ENCODE data around the gene IGFBP5.

IGFBP5 gene, protein sequence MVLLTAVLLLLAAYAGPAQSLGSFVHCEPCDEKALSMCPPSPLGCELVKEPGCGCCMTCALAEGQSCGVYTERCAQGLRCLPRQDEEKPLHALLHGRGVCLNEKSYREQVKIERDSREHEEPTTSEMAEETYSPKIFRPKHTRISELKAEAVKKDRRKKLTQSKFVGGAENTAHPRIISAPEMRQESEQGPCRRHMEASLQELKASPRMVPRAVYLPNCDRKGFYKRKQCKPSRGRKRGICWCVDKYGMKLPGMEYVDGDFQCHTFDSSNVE

DNA sequence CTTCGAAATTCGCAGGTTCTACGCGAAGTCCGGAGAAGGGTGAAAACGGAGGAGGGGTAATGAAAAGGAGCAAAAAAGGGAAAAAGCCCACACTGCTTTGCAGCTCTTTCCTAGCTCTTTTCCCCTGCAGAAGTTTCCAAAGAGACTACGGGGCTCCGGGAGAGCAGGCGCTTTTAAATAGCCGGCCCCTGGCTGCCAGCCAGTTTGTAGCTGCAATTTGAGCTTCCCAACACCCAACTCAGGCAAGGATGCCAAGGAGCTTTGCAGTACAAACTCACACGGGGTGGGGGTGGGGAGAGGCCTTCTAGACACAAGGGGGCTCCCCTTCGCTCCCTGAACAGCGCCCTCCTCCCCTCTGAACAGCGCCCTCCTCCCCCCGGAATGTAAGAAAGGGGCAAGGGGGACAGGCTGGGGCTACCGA lies at the start of gene IGFBP5:
Gene IGFBP5 (minus strand): TSS at position 149 of the 421 bp plus-strand sequence. CDS start 774 bp downstream, outside the sequence.
- DNase-seq (ENCODE audit: low read depth, low spot score) = peak; percentile 68

DNA sequence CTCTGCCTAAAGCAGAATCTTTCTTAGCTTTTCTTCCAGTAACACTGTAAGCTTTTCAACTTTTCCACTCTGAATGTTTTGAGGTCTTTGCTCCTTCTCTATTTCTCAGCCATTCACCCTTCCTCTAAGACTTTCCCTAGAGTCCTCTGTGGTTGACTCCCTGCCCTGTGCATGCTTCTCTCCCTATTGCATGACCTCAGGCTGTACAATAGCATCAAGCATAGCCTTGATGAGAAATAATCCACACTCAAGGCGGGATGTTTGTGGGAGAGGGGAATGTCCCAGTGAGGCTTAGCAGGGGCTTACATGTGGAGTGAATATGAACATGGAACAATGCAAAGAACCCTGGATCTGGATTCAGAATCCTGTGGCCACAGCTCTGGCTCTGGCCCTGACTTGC lies 48.4 kb upstream of the IGFBP5 start:
- no peak for DNase-seq (ENCODE audit: low read depth, low spot score)

DNA sequence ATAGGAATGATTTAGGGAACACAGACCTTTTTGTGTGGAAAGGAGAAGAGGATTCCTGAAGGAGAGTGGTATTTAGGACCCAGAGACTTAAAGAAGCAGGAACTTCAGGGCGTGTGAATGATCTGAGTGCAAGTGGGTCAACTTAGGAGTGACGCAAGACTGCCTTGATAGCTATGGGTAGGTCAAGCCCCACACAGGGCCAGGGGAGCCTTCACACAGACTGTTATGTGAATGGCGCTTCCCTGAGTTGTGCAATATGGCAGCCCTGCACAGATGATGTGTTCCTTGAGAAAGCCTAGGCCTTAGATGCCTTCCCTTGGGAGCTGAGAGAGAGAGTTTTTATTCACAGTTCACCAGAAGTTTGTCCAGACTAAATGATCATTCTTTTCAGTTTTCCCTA lies 47.1 kb upstream of the IGFBP5 start:
- DNase-seq (ENCODE audit: low read depth, low spot score) = no peak

DNA sequence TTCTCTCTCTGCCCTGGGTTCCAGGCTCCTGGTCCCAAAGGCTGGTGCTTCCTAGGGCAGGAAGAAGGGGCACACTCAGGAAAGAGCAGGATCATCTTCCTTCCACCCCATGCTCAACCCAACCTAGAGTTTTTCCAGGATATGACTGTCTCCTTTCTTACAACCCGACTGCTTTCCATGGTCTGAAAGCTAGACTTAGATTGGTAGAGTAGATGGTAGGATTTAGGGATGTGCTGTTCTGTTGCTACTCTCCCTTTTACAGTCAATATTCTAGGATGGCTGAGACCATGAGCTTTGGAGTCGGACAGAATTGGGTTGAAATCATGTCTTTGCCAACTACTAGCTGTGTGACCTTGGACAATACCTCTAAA lies 45.9 kb upstream of the IGFBP5 start:
- no peak for DNase-seq (ENCODE audit: low read depth, low spot score)

DNA sequence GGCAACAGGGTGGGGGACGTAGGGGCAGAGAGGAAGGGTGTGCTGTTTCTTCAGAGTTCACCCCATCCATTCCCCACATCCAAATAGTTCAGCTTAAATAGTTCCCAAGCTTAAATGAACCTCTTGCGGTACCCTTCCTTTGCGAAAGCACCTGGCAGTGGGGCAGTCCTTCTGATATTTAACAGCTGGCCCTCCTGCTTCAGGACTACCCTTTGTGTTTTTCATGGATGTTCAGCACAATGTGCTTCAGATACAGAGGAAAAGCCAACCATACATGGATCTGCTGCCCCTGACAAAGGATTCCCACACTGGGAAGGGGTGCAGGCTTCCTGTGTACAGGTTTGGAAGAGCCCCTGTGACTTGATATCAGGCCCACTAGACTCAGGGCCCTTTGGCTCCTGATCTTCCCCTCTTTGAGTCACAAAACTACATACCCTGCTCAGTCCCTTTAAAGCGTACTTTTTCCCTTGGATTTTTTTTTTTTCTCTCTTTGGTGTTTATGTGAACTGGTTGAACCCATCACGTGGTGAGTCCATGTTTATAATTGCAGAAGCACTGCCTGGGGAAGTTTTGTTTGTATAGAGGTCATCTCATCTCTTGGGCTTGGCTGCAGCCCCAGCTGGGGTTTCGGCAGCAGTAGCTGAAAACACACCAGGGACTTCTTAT lies 45.3 kb upstream of the IGFBP5 start:
- DNase-seq (ENCODE audit: low read depth, low spot score) = no peak

DNA sequence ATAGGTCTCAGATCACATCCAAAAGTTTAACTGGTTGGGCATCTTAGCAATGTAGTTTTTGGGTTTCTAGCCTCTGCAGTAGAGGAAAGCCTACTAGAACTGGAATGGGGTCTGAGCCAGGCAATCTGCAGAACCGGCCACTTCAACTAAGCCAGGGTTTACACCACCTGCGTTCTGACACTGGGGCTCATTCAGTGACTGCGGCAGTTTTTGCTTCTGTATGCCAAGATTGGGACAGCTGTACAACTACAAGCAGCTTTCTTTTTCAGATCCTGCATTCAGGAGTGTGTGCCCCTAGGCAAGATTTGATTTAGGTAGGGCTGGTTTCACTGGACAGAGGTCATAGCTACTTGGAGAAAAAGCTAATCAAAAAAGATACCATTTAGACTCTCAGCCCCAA lies 43.7 kb upstream of the IGFBP5 start:
- DNase-seq (ENCODE audit: low read depth, low spot score) = no peak

DNA sequence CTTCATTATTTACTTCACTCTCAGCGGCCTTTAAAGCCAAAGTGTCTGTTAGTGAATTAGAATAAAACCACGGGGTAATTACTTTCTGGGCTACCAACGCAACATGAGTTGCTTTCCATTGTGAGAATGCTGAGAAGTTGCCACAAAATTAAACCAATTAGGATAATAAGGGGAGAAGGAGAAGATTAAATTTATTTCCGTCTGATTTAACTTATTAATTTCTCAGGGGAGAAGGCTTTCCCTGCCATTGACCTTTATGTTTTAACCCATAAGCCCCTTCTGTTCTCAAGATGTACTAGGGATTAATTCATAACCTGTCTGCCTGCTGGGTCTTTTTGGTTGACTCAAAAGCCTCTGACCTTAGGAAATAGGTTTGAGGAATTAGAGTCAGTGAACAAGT lies 42.3 kb upstream of the IGFBP5 start:
- no peak for DNase-seq (ENCODE audit: low read depth, low spot score)

DNA sequence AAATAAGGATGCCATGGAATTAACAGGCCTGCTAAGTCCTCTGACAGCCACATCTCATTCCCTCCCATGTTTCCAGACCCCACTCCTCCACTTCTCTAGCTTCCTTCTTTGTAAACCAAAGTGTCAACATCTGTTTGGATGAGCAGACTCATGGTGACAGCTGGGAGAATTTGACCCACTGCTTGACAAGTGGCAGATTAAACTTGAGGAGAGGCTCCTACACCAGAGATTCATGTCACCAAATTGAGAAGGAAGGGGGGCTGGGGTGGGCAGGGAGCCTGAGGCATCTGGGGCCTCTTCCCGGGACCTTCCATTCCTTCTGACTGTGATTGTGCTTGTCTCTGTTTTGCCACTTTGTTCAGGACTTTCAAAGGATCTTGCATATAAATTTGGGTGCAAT lies 41.0 kb upstream of the IGFBP5 start:
- DNase-seq (ENCODE audit: low read depth, low spot score) = no peak

DNA sequence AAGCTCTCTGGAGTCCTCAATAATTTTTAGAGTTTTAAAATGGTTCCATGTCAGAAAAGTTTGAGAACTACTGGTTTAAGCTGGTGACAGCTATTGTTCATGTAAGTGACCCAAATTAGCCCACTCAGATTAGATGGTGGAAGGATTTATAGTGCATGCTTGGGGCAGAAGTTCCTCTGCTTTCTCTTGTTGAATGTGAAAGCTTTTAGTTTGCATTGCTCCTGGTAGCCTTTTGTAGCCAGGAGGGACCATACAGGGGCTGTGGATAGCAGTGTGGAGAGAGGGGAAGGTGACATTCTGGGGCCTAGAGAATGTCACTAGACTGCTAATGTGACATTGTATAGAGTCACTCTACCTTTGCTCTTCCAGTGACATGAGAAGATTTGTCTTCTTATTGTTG lies 40.3 kb upstream of the IGFBP5 start:
- no peak for DNase-seq (ENCODE audit: low read depth, low spot score)

DNA sequence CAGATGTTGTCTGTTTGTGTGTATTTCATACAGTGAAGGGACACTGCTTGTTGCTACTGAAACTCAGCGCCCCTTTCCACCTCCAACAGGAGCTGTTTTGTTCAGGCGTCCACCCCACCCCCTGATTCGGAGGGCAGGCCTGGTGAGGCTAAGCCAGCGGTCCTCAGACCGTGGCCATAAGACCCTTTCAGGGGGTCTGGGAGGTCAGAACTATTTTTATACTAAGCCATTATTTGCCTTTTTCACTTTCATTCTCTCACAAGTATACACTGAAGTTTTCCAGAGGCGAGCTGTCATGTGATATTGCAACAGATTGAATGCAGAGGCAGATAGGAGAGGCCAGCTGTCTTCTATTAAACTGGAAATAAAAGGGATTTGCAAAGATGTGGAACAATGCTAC lies 39.7 kb upstream of the IGFBP5 start:
- DNase-seq (ENCODE audit: low read depth, low spot score) = no peak

DNA sequence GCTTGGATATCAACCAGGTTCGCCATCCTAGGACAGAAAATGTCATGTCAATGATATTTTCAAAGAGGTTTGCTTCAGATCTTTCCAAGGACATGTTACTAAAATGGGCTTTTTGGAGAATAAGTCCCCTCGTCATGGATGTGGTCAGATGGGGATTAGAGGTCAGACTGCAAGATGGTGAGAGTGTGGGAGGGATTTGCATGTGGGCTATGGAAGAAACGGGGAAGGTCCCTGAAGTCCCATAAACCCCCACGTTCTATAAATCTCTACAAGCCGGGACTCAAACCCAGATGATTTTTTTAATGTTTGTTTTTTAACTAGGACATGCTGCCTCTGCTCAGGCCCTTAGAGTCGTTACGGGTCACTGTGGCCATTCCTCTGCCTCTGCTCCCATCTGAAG lies 37.7 kb upstream of the IGFBP5 start:
- DNase-seq (ENCODE audit: low read depth, low spot score) = no peak

DNA sequence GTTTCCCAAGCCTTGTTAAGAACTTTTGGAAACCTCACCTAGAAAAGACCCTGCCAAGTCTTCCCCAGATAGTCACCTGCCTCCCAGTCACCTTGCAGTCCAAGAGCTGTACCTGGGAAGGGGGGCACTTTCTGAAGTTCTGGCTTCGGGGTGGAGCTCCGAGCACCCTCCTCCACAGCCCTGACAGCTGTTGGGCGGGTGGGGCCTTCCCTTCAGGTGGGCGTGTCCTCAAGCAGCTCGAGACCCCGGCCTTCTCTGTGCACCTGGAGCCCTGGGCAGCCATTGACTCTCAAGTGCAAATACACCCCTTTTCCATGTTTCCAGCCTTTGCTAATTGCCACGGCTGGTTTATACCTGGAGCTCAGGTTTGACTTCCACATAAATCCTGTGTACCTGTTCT lies 37.0 kb upstream of the IGFBP5 start:
- DNase-seq (ENCODE audit: low read depth, low spot score) = no peak

DNA sequence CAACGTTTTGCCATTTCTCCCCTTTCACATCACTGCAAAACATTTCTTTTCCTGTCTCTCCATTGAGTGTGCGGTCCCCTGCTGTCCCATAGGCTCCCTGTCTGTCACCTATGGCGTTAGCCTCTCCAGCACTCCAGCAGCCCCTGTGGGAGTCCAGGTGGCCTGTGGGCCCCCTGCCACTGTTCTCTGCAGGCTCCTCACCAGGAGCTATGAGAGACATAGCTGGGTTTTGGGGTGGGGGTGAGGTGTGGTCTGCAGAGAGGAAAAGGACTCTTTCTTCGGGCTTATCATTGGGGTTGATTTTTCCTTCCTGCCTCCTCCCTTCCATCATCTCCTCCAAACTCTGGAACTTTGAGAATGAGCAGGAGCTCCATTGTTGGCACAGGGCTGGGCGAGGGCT lies 36.1 kb upstream of the IGFBP5 start:
- no peak for DNase-seq (ENCODE audit: low read depth, low spot score)

DNA sequence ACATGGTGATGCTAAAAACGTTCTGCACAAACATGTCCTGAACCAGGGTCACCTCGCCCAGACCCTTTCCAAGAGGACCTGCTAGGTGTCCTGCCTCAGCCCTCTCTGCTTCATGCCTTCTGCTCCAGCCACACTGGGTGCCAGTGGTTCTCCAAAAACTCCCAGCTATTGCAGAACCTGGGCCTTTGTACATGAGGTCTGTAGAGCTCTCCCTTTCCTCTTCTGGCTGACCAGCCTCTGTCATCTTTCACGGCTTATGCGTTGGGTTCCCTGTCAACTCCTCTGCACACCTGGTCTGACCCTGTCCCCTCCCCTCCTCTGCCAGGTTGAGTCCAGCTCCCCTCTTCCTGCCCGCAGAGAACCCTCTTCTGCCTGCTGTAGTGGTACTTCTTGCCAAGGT lies 35.5 kb upstream of the IGFBP5 start:
- no peak for DNase-seq (ENCODE audit: low read depth, low spot score)

DNA sequence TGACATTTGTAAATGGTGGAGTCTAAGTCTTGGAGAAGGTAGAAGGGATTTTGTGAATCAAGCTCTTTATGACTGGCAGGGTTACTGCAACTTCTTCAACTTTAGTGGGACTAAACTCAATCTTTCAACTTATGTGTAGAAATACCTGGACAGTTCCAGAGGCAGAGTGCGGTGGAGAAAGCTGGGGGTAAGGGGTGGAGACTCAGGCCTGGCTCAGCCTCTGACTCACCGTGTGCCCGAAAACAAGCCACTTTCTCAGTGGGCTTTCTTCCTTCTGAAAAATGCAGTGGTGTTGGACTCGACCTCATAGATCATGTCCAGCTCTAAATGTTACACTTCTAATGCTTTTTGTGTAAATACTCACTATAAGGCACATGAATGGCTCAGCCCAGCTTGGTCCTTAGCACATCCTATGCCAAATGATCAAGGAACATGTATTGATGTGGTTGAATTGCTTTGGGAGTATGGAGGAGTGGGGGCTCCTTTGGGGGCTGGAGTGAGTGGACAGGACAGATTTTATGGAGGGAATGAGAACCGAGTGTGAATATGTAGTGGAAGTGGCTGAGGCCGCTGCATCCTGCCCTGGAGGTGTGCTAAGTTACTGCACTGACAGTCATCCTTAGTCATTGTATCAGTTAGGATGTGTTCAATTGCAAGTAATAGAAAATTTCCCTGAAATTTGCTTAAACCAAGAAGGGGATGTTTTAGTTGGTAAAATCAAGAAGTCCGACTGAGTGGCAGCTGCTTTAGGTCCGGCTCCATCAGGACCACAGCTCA lies 32.2 kb upstream of the IGFBP5 start:
- no peak for DNase-seq (ENCODE audit: low read depth, low spot score)

DNA sequence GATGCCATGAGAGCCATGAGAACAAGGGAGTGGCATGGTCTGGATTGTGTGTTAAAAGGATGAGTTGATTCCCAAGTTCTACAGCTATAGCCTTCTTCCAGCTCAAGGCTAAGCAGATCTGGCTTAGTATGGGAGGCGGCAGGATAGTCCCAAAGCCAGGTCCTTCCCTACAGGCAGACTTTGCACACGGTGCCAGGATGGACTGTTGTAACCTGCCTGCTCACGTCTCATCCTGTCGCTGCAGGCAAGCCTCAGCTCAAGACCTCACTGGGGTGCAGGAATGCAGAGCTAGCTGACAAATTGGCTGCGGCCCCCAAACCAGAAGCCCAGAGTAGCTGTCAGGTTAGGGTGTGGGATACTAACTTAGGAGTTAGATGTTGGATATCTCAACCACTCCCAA lies 28.8 kb upstream of the IGFBP5 start:
- no peak for DNase-seq (ENCODE audit: low read depth, low spot score)

DNA sequence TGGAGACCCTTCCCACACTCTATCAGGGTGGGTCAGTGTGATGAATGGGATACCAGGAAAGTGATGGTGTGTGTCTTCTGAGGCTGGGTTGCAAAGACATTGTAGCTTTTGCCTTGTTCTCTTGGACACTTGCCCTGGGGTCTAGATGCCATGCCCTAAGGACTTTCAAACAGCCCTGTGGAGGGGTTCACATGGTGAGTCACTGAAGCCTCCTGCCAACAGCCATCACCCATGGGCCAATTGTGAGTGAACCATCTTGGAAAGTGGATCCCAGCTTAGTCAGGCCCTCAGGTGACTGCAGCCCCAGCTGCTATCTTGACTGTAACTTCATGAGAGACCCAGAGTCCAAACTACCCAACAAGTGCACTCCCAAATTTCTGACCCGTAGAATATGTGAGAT lies 25.8 kb upstream of the IGFBP5 start:
- no peak for DNase-seq (ENCODE audit: low read depth, low spot score)

DNA sequence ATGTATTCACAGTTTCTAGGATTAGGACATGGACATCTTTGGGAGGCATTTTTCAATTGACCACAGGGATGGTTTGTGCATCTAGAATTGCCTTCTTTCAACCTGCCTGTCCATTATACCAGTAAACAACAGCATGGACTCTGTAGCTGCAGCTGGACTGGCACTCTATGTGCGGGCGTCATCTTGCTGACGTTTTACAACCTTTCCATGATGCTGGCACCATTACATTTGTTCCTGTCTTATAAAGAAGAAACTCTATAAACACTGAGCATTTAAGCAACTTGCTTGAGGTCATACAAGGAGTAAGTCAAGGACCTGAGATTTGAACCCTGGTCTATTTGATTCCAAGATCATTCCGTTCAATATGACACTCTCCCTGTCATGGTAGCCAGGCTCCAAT lies 25.4 kb upstream of the IGFBP5 start:
- DNase-seq (ENCODE audit: low read depth, low spot score) = no peak

DNA sequence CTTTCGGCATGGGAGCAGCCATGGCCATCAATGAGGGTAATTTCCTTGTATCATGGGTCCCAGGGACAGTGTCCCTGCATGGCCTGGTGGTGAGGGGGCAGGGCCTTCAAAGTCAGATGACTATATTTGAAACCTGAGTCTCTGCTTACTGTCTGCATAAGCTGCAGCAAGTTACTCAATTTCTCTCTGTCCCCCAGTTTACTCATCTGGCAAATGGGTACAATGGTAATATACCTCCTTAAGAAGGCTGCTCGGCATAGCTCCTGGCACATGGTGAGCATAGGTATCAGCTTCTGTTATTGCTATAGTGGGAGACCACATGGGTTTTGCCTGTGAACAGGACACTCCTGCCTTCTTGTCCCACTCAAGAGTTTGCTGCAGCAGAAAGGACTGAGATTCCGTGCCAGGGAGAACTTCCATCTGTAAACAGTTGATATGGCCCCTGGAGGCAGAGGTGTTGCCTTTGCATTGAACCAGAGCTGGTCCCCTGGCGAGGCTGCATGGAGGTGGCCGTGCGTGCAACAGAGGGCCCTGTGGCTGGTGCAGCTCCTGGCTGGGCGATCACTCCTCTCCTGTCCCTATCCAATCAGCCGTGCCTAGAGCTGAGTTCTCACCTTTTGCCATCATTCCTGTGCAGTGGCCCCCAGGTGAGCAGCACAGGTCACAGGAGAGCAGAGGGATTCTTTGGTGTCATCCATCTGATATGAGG lies 22.7 kb upstream of the IGFBP5 start:
- no peak for DNase-seq (ENCODE audit: low read depth, low spot score)

DNA sequence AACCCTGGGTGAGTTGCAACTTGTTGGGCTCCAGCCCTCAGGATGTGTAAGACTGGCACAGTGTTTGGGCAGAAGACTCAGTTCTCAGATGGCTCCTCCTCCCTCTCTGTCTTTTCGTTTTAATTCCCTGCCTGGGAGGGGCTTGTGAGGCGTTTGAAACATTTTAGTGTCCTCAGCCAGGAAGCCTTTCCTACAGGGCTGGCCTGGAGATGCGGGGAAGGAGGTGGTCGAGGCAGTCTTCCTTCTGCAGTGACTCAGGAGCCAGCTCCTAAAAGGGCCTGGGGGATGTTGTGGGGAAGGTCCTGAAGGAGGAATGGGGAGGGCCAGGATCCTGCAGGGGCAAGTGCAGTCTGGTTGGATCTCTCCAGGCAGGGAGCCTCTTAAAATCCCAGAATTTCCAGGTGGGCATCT lies 22.1 kb upstream of the IGFBP5 start:
- peak; percentile 60 for DNase-seq (ENCODE audit: low read depth, low spot score)

DNA sequence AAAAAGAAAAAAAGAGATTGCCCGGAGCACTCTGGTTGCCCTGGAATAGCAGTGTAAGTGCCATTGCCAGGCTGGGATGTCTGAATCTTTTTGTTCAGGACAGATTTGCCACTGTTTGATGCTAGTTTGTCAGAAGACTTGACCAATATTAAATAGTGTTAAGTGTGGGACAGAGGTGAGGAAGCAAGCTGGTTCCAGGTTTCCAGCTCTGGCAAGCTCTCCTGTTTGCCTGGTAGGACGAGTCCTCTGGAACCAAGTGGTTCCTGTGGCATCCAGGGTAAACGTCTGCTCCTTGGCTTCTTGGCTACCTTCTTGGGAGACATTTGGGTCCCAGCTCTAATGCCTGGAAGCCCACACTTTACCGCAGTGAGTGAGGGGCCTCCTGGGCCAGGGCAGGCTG lies 20.8 kb upstream of the IGFBP5 start:
- DNase-seq (ENCODE audit: low read depth, low spot score) = no peak

DNA sequence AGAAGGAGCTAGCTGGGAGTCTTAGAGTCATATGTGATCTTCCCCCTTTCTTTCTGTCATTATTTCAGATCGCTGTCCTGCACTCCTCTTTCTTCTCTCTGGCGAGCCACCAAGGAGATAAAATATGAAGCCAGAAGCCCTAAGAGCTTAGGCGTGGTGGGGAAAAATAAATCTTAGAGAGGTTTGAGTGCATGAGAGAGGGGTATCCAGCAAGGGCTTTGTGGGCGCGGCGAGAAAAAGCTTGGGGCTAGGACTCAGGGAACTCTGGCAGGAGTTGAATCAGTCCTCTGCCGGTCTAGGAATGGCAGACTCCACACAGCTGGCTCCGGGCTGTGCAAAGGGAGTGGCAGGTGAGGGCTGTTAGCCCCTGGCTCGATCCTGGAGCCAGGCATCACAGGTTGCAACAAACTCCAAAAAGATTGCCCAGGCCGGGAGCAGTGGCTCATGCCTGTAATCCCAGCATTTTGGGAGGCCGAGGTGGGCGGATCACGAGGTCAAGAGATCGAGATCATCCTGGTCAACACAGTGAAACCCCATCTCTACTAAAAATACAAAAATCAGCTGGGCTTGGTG lies 20.1 kb upstream of the IGFBP5 start:
- DNase-seq (ENCODE audit: low read depth, low spot score) = no peak
